Hematopoietic multipotent progenitor cell treated with erythropoietin and hydrocortisone succinate and interleukin-3 and kit ligand, for 8 days (in vitro differentiated cells): ENCODE measurements around the gene CC2D1A.
"Not testable (repeated sequence)": the region's sequence is repeated elsewhere in the genome, so short reads cannot be mapped to it uniquely, and the experiment has no call there.

Experiments
- DNase-seq: peaks from one replicate; pipeline ENCODE4 v3.0.0-alpha.2; 2015

Gene CC2D1A

DNA sequence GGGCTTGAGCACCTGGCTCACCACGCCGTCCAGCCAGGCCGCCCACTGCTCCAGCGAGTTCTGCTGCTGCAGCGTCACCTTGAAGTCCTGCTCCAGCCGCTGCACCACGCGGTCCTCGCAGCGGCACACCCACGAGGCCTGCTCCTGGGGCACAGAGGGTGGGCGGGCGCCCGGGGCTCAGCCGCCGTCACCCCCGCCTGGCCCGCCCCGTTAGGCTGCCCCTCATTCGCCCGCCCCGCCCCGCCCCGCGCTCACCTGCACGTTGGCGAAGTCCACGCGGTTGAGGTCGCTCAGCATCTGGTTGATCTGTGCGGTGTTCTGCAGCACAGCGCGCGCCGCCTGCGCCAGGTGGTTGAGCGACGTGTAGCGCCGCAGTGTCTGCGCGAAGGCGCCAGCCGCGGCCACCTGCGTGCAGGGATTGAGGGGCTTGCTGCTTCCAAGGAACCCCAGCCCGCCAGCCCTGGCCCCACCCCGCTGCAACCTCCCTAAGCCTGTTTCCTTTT is 57.7 kb downstream of the CC2D1A start:
- DNase-seq = no peak

DNA sequence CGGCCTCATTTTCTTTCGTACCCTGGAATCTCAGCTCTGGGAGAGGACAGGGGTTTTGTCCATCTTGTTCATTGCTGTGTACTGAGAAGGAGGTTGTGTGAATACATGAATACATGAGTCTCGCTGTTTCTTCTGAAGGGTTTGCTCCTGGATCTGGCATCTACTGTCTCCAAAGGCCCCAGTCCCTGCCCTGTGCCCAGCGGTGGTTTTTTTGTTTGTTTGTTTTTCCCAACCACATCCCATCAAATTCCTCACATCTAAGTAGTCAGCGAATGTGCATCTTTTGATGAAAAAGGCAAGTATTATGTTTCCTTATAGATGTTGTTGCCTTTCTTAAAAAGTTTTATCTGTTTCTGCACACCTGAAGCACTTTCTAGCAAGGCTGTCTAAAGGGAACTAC is 58.8 kb downstream of the CC2D1A start:
- no peak for DNase-seq

DNA sequence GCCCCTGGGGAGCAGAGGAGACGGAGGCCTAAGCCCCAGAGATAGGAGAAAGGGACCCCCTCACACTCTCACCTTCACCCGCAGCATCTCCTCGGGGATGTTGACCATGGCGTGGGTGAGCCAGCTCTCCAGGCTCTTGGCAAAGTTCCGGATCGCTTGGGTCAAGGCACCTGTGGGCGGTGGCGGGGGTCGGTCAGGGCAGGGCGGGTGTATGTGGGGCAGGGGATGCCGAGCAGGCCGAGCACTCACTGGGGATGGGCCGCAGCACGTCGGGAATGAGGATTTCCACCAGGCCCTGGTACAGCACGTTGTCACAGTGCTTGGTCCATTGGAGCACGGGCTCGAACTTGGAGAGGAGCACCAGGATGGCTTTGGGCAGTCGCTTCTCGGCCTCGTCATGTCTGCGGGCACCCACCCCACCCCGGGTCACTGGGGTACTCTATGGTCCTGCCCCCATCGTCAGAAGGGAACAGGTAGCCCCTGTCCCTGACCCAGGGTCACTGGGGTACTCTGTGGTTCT is 59.4 kb downstream of the CC2D1A start:
- DNase-seq = no peak

DNA sequence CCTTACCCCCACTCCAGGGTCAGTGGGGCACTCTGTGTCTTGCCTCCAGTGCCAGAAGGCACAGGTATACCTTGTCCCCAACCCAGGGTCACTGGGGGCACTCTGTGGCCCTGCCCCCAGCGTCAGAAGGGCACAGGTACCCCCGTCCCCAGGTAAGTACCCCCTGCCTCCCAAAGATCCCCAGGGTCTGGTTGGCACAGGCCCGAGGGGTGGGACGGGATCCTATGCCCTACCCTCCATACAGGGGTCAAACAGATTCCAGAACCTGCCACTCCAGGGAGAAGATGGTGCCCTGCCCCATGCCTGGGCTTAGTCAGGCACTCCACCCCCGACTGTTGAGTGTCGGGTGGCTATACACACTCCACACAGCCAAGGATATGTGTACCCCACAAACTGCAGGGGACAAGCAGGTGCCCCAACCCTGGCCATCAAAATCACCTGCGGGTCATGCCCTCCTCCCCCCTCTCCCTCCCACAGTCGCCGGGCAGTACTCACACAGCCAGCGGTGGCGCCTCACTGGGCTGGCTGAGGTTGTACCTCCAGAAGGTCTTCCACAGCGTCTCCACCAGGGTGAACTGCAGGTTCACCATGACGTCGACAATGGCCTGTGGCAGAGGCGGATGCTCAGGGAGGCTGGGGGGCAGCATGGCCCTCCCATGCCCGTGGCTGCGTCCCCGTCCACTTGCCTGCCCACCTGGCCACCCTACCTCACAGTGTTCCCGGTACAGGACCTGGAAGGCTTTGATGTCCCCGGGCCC is 60.1 kb downstream of the CC2D1A start:
- DNase-seq = no peak

DNA sequence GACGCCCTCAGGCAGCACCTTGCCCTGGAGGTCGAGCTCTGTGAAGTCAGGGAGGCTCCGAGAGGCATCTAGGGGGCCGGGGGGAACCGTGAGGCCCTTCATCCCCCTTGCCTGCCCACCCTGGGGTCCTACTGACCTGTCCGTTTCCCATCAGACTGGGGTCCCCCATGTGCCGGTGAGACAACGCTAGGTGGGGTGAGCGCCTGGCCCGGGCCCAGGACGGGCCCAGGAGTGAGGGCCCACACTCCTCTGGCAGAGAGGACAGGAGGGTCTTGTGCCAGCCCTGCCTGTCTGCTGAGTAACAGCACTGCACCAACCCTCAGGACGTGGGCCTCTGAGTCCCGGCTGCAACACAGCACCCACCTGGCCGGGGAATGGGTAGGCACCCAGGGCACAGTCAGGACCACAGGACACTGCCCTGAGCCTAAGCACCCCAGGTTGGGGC is 60.7 kb downstream of the CC2D1A start:
- no peak for DNase-seq

DNA sequence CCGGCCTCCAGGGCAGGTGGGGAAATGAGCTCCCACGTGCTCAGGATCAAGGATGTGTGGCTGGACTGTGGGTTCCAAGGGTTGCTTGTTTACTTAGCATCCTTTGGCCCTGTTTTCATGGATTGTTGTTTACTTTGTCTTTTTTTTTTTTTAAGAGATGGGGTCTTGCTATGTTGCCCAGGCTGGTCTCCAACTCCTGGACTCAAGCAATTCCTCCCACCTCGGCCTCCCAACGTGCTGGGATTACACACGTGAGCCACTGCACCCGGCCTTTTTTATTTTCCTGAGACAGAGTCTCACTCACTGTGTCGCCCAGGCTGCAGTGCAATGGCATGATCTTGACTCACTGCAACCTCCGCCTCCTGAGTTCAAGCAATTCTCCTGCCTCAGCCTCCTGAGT is 61.2 kb downstream of the CC2D1A start:
- not testable (repeated sequence) for DNase-seq

DNA sequence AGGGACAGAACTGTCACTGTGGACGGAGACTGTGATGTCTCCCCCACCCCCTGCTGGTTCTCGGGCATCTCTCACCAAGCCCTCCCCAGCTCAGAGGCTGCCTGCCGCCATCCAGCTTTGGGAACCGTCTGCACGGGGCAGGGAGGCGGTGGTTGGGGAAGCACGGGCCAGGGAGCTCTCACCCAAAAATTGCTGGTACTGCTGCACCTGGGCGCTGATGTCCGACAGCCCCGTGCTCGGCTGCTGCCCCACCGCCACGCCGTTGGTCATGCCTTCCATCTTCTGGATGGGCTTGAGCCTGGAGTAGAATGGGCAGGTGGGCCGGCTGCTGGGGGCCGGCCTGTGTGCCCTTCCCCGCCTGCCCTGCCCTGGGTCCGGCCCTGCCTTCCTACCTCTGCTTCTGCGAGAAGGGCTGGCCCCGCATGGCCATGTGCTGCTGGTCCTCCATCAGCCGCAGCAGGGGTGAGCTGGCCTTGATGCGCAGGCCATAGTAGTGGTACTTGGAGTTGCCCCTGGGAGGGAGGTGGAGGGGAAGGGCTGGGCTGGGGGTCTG is 62.5 kb downstream of the CC2D1A start:
- no peak for DNase-seq

DNA sequence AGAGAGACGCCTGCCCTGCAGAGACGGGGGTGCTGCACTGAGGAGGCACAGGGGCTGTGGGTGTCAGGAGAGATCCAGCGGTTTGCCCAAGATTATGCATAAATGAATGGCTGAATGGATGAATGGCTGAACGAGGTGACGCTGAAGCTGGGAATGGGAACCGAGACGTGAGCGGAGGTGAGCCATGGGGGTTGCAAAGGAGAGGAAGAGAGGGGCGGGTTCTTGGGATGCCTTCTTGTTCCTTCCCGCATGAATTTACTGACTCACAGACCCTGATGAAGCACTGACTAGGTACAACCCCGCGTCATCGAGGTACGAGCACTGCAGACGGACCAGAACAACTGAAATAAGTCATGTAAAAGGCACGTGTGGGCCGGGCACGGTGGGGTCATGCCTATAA is 63.0 kb downstream of the CC2D1A start:
- DNase-seq = no peak

DNA sequence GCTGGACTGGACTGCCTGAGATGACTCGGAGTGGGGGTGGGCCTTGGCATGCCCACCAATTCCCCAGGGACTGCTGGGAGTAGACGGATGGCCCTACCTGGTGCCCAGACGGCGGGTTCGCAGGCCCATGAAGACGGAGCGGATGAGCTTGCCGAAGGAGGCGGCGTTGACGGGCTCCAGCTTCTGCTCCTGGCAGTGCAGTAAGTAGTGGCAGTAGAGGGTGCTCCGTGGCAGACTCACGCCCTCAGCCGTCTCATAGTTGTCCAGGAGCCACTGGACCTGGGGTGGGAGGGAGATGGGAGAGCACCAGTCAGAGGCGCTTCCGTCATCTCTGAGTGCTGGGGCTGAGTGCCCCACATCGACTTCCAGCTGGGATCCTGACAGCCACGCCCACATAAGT is 63.9 kb downstream of the CC2D1A start:
- DNase-seq = no peak

DNA sequence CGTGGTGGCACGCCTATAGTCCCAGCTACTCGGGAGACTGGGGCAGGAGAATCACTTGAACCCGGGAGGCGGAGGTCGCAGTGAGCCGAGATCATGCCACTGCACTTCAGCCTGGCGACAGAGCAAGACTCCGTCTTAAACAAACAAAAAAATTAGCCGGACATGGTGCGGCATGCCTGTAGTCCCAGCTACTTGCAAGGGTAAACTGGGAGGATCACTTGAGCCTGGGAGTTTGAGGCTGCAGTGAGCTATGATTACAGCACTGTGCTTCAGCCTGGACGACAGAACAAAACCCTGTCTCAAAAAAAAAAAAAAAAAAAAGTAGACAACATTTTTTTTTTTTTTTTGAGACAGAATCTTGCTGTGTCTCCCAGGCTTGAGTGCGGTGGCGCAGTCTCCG is 65.9 kb downstream of the CC2D1A start:
- DNase-seq = not testable (repeated sequence)

DNA sequence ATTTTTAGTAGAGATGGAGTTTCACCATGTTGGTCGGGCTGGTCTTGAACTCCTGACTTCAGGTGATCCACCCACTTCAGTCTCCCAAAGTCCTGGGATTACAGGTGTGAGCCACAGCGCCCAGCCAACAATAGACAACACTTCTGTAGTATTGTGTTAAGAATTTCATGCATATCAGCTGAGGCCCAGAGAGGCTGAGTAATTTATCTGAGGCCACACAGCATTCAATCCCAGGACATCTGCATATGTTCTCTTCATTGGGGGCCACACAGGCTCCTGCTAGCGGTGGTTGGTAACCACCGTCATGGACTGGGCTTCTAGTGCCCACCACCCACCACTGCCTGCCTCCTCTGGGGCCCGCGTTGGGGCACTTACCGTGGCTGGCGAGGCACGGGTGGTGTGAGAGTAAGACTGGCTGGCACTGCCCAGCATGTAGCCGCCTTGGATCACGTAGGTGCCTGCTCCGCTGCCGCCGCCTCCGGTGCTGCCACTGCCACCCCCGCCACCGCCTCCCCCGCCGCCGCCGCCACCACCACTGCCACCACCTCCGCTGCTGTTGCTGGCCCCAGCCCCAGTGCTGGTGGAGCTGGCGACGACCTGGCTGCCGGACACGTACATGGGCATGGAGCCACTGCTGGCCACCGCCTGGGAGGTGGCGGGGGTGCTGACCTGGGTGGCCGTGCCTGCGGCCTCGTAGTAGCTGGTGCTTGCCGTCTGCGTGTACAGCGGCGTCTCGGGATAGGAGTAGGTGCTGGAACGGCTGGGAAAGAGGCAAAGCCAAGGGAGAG is 66.6 kb downstream of the CC2D1A start:
- DNase-seq = no peak

DNA sequence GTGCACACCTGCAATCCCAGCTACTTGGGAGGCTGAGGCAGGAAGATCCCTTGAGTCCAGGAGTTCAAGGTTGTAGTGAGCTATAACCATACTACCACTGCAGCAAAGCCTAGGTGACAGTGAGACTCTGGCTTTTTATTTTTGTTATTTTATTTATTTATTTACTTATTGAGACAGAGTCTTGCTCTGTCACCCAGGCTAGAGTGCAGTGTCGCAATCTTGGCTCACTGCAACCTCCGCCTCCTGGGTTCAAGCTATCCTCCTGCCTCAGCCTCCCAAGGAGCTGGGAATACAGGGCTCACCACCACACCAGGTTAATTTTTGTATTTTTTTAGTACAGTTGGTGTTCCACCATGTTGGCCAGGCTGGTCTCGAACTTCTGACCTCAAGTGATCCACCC is 67.5 kb downstream of the CC2D1A start:
- DNase-seq = not testable (repeated sequence)

DNA sequence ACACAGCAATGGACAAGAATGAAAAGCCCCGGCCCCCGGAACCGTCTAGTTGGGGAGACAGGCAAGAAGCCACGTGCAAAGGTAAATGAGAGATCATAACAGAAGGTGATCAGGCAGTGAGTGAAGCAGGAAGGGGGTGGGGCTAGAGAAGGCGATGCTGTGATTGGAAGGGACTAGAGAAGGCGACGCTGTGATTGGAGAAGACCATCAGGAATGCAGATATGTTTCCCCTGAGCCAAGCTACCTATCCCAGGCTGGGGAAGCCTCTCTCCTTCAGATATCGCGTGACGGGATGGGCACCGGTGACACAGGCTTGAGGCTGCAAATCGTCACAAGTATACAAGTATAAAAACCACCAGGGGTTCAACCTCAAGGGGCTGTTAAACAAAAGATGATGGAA is 68.1 kb downstream of the CC2D1A start:
- no peak for DNase-seq

DNA sequence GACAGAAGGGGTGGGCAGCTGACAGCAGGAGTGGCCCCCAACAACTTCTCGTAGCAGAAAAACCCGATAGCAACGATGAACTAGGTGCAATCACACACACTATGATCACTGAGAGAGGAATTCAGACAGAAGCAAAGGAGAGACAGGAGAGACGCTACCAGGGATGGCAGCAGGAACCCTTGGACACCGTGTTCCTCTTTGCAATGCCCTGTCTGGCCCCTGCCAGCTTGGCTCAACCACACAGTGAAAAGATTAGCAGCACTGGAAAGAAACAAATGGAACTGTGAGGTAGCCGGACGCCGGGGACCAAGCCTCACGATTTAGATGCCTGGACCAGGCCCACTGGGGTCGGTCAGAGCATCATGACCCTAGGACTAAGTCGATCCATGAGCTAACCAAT is 69.9 kb downstream of the CC2D1A start:
- no peak for DNase-seq

DNA sequence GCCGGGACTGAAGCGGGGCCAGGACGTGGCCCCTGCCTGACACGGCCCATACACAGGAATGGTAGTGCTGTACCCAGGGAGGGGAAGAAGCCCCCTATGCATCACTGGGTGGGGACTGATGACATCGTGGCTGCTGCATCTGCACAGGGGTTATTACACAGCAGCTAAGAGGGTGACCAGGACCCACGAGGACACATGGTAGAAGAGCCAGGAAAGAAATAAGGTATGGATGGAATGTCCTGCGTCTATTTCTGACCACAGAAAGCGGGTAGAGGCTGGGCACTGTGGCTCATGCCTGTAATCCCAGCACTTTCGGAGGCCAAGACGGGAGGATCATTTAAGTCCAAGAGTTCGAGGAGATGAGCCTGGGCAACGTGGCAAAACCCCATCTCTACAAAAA is 70.4 kb downstream of the CC2D1A start:
- DNase-seq = no peak

DNA sequence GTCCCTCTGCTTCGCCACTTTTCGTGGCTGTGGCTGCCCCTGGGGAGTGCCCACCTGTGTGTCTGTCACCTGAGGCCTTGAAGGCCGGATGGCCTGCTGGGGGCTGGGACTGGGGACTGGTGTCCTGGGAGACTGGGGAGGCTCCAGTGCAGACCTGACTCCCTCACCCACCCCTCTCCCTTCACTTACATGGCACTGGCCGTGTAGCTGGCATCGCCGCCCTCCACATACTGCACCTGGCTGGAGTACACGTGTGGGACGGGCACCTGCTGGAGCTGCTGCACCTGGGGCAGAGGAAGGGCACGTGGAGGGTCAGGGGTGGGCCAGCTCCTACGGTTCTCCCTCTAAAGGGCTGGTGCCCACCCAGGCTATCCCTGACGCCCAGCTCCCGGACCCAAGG is 71.8 kb downstream of the CC2D1A start:
- no peak for DNase-seq

DNA sequence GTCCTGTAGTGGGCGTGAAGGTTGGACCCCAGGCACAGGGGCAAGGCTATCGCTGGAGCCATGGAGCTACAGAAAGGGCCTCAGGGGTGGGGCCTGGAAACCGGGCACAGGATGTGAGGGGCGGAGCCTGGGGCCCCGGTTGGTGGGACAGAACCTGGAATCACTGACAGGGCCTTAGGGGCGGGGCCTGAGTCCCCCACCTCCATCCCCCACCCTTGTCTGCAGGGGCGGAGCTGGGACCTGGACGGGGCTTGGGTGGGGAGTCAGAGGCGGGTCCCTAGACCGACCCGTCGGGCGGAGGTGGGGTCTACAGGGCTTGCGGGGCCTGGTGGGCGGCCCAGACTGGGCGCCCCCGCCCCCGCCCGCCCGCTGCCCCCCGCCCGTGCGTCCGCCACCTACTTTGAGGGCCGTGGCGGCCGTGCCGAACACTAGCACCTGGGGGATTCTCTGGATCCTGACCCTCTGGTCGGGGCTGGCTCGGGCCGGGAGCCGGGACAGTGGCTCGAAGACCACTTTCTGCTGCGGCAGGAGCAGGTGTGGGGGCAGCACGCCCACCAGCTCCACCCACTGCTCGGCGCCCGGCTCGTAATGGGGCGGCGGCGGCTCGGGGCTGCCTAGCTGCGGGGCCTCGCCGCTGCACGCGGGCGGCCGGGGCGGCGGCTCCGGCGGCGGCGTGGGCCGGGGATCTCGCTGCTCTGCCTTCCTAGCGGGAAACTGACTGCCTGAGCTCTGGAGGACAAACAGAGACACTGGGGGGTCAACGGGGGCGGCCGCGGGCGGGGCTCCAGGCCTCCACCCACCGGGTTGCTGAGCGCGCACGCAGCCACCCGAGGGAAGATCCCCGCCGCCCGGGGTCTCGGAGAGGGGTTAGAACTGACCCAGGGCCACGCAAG is 72.6 kb downstream of the CC2D1A start:
- peak; percentile 69 for DNase-seq

DNA sequence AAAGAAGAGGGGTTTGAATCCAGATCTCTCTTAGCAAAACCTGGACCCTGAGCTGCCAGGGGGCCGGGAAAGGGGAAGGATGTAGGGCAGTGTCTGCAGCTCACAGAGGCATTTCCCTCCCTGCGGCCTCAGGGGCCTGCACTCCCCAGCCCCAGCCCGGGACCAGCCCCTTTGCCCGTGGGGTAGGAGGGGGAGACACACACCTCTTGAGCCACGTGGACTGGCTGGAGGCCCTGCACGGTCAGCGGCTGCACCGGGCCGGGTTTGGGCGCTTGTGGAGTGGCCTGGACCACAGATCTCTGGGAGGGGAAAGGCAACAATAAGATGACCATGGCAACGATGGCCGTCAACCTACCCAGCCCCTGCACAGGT is 73.2 kb downstream of the CC2D1A start:
- no peak for DNase-seq

DNA sequence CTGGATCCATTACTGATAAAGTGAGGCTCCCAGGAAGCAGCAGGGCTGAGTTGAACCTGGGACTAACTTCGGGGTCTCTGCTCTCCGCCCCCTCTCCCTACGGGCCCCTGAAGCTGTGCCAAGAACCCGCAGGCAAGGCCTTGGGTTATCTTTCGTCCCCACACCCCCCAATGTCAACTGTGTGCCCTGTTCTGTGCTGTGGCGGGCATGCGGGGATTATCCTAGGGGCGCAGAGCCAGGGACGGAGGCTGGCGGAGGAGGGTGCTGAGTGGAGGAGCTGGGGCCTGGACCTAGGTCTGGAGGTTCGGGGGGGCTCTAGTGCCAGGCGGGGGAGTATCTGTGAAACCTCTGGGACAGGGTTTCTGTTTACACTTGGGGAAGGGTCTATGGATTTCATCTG is 73.7 kb downstream of the CC2D1A start:
- peak; percentile 43 for DNase-seq

DNA sequence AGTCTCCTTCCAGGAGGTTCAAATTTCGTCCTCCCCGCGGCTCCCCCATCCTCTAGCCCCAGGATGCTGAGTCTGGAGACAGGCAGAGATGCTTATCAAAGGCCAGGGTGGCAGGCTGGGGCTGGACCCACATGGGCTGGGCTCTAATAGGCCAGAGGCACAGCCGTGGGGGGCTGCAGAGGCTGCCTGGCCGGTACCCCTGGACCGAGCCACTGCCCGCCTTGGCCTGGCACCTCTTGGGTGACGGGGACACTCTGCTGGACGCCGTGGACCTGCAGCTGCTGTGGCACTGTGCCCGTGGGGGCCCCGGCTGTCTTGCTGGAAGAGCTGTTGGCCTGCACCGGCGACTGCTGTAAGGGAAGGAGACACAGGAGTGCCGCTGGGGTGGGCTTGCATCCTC is 74.3 kb downstream of the CC2D1A start:
- no peak for DNase-seq
